CD14-positive monocyte (primary cell): Measurements from ENCODE around the gene RAD51D. TPM values are rescaled to one million over a fixed set of nuclear protein-coding genes. Genes with fewer than 3 reads are reported as not detected.
A peak's percentile ranks its signal among the peaks of the same experiment; 100 is the strongest.

Experiments
- DNase-seq, 3 donors: peaks; one replicate each; pipeline ENCODE4 v3.0.0-alpha.2; 2011 to 2022
- H2AFZ ChIP-seq: 2 replicates; pipeline ENCODE4 v1.6.0; 2012; ENCODE audit warnings: mild to moderate bottlenecking, low read depth, low read length, inconsistent platforms; ENCODE audit not compliant: insufficient read depth, poor library complexity, severe bottlenecking
- H3K27ac ChIP-seq, 2 donors: 1 replicate in 1 of 2; 2 replicates in 1 of 2; pipeline ENCODE4 v1.5.1; 2012 to 2013; ENCODE audit warnings: low read length in 2 of 2, control low read depth in 1 of 2, inconsistent platforms in 1 of 2, low read depth in 1 of 2, mild to moderate bottlenecking in 1 of 2
- H3K27me3 ChIP-seq, 2 donors: one replicate each; pipeline versions ENCODE4 v1.6.0 to v1.6.1; 2011 to 2013; ENCODE audit warnings: low read length in 2 of 2; ENCODE audit not compliant: control insufficient read depth in 2 of 2, insufficient read depth in 2 of 2
- H3K36me3 ChIP-seq, 2 donors: replicated peaks in 1 of 2; 1 replicate in 1 of 2; 2 replicates in 1 of 2; pipeline versions ENCODE4 v1.5.1 to v1.6.1; 2012 to 2013; ENCODE audit warnings: low read length in 2 of 2, control low read depth in 1 of 2, inconsistent platforms in 1 of 2, mild to moderate bottlenecking in 1 of 2; ENCODE audit not compliant: insufficient read depth in 2 of 2, control insufficient read depth in 1 of 2
- H3K4me1 ChIP-seq, 2 donors: 1 replicate in 1 of 2; 2 replicates in 1 of 2; pipeline versions ENCODE4 v1.5.1 to v1.6.1; 2012 to 2013; ENCODE audit warnings: low read length in 2 of 2, control low read depth in 1 of 2, inconsistent platforms in 1 of 2, mild to moderate bottlenecking in 1 of 2, moderate library complexity in 1 of 2; ENCODE audit not compliant: insufficient read depth in 2 of 2, control insufficient read depth in 1 of 2
- H3K4me2 ChIP-seq: replicated peaks from 2 replicates; pipeline ENCODE3; 2012; ENCODE audit warnings: low read length, moderate library complexity, mild to moderate bottlenecking; ENCODE audit not compliant: poor library complexity, severe bottlenecking; ENCODE audit errors: extremely low read depth
- H3K4me3 ChIP-seq, 3 experiments: fragments of 200-600 bp in 1 of 3; sonication (generic) in 1 of 3; replicated peaks in 1 of 3; 1 replicate in 2 of 3; 2 replicates in 1 of 3; pipeline ENCODE4 v1.5.1; 2011 to 2013; ENCODE audit warnings: low read length in 3 of 3, mild to moderate bottlenecking in 3 of 3, control low read depth in 2 of 3, low read depth in 2 of 3, inconsistent platforms in 1 of 3, moderate library complexity in 1 of 3
- H3K79me2 ChIP-seq: 2 replicates; pipeline ENCODE4 v1.6.0; 2012; ENCODE audit warnings: mild to moderate bottlenecking, control low read depth, inconsistent platforms, low read length, moderate library complexity; ENCODE audit not compliant: insufficient read depth
- H3K9ac ChIP-seq: 2 replicates; pipeline ENCODE4 v1.6.0; 2017; ENCODE audit warnings: low read length, mild to moderate bottlenecking; ENCODE audit not compliant: insufficient read depth, poor library complexity, severe bottlenecking
- H3K9me3 ChIP-seq, 2 donors: replicated peaks in 1 of 2; 1 replicate in 1 of 2; 2 replicates in 1 of 2; pipeline versions ENCODE4 v1.5.1 to v1.6.1; 2012 to 2013; ENCODE audit warnings: low read length in 2 of 2, control low read depth in 1 of 2; ENCODE audit not compliant: control insufficient read depth in 1 of 2, insufficient read depth in 1 of 2
- H4K20me1 ChIP-seq: 2 replicates; pipeline ENCODE4 v1.6.0; 2012; ENCODE audit warnings: mild to moderate bottlenecking, low read length, control low read depth, moderate library complexity; ENCODE audit not compliant: insufficient read depth
- H3K27ac Mint-ChIP-seq, 7 donors: one replicate each; pipeline ENCODE4 v1.8.0; 2020; ENCODE audit warnings: mild to moderate bottlenecking in 7 of 7, mixed read lengths in 7 of 7, moderate library complexity in 6 of 7, inconsistent platforms in 2 of 7
- H3K27me3 Mint-ChIP-seq, 3 donors: one replicate each; pipeline ENCODE4 v1.8.0; 2021 to 2022; ENCODE audit warnings: low read depth in 3 of 3, mild to moderate bottlenecking in 3 of 3, mixed read lengths in 3 of 3, moderate library complexity in 3 of 3, inconsistent platforms in 1 of 3
- H3K36me3 Mint-ChIP-seq, 2 donors: one replicate each; pipeline ENCODE4 v1.8.0; 2020; ENCODE audit warnings: mixed read lengths in 2 of 2, inconsistent platforms in 1 of 2, mild to moderate bottlenecking in 1 of 2
- H3K4me1 Mint-ChIP-seq: one replicate; pipeline ENCODE4 v1.8.0; 2020; ENCODE audit warnings: mild to moderate bottlenecking, mixed read lengths
- H3K4me3 Mint-ChIP-seq, 2 donors: one replicate each; pipeline ENCODE4 v1.8.0; 2020; ENCODE audit warnings: mild to moderate bottlenecking in 2 of 2, mixed read lengths in 2 of 2, moderate library complexity in 1 of 2
- H3K9me3 Mint-ChIP-seq, 7 donors: one replicate each; pipeline ENCODE4 v1.8.0; 2020 to 2022; ENCODE audit warnings: mixed read lengths in 7 of 7, mild to moderate bottlenecking in 6 of 7, moderate library complexity in 6 of 7, inconsistent platforms in 2 of 7
- CTCF ChIP-seq: fragments of 200-600 bp; IDR thresholded peaks from one replicate; pipeline ENCODE4 v1.8.0; 2022; ENCODE audit warnings: antibody characterized with exemption, mild to moderate bottlenecking
- WGBS: methylation state at CpG from one replicate; pipeline ENCODE4 v1.1.5; 2013; ENCODE audit warnings: missing lambda C conversion rate; ENCODE audit not compliant: insufficient coverage; 5-methylcytosine and 5-hydroxymethylcytosine counted together
- intact Hi-C, 2 donors: fragments of 100-400 bp; cut with micrococcal nuclease; formaldehyde crosslinking; loops; one replicate each; pipeline versions ENCODE4 v1.15.0 to v1.15.1; 2023
- polyA plus RNA-seq, 3 donors: library from polyadenylated mRNA; depleted of rRNA in 1 of 3; unstranded in 2 of 3; stranded (reverse) in 1 of 3; fragments of 300-500 nt in 2 of 3; fragments of >200 nt in 1 of 3; fragmentation: Illumina TruSeq in 2 of 3; gene quantifications; 1 replicate in 2 of 3; 2 replicates in 1 of 3; pipeline ENCODE4 v1.2.3, GENCODE V29; 2012 to 2021

The RAD51D gene
- polyA plus RNA-seq, 3 donors: 4.4 to 6.9 (median 5.8) TPM

GRCh38 chr17:35086931-35087573 is 32.6 kb downstream of the RAD51D start:
- no peak for TF ChIP-seq CTCF
- Mint-ChIP-seq H3K27ac (peak overlapping the region in 6 of 7 donors; percentile 26 to 97 (median 93)), H3K36me3 (peaks cover 0 to 12% of the 10 kb centered on the region in 2 donors), H3K4me3 (peak overlapping the region; percentile 91 to 97), H3K9me3 (no peaks in the 10 kb centered on the region), H3K4me1 (peaks cover 31% of the 10 kb centered on the region), H3K27me3 (peaks cover 0 to 2% (median 0%) of the 10 kb centered on the region in 3 donors)
- H3K79me2 ChIP-seq: peaks cover 66% of the 10 kb centered on the region
- peak overlapping the region in 1 of 2 donors; percentile 92 for H3K27ac ChIP-seq
- peak in 1 of 3 donors; percentile 29 for DNase-seq
- no peaks in the 10 kb centered on the region for H3K36me3 ChIP-seq
- peaks cover 21 to 28% of the 10 kb centered on the region in 2 donors for H3K4me1 ChIP-seq
- H3K4me2 ChIP-seq: peak overlapping the region; percentile 90
- peaks cover 23% of the 10 kb centered on the region for H4K20me1 ChIP-seq
- no peak overlapping the region for H2AFZ ChIP-seq
- intact Hi-C loops: loop anchor here (5.0 kb wide), 3 partner anchors 35 to 105 kb away; partner anchors contain the start of gene LIG3 (in 1 of the 2)
- WGBS: 69% methylated on average over 2 of the region's 8 CpGs
- H3K27me3 ChIP-seq: no peaks in the 10 kb centered on the region
- H3K9ac ChIP-seq: no peak overlapping the region
- H3K9me3 ChIP-seq: no peaks in the 10 kb centered on the region
- peak overlapping the region in 1 of 3 experiments; percentile 100 for H3K4me3 ChIP-seq

GRCh38 chr17:35086164-35086563 is 33.5 kb downstream of the RAD51D start:
- Mint-ChIP-seq H3K36me3 (peaks cover 0 to 12% of the 10 kb centered on the region in 2 donors), H3K27me3 (peaks cover 0 to 2% (median 0%) of the 10 kb centered on the region in 3 donors), H3K27ac (no peak overlapping the region), H3K4me1 (peaks cover 34% of the 10 kb centered on the region), H3K9me3 (no peaks in the 10 kb centered on the region), H3K4me3 (no peak overlapping the region)
- Histone ChIP-seq H3K9ac (no peak overlapping the region), H3K4me3 (no peak overlapping the region), H3K79me2 (peaks cover 74% of the 10 kb centered on the region), H3K9me3 (no peaks in the 10 kb centered on the region), H3K36me3 (no peaks in the 10 kb centered on the region), H3K4me1 (peaks cover 21 to 28% of the 10 kb centered on the region in 2 donors), H2AFZ (no peak overlapping the region), H3K27me3 (no peaks in the 10 kb centered on the region), H3K4me2 (no peak overlapping the region), H4K20me1 (peaks cover 25% of the 10 kb centered on the region), H3K27ac (no peak overlapping the region)
- DNase-seq: no peak
- intact Hi-C loops: loop anchor here (5.0 kb wide), 3 partner anchors 34 to 104 kb away; partner anchors contain the start of gene LIG3 (in 1 of the 2)
- WGBS: 92% methylated on average over 7 of the region's 8 CpGs
- TF ChIP-seq CTCF: no peak
